Sigmoid colon (tissue), 7 donors: ENCODE data around the gene BEX4. TPM values are rescaled to one million over a fixed set of nuclear protein-coding genes. Genes with fewer than 3 reads are reported as not detected.
A peak's percentile ranks its signal among the peaks of the same experiment; 100 is the strongest.

Source experiments
- DNase-seq: peaks from one replicate; pipeline ENCODE4 v3.0.0-alpha.2; 2019
- H3K27ac ChIP-seq, 4 donors: fragments of 200-600 bp; sonication (generic); one replicate each; pipeline ENCODE4 v1.5.1; 2016 to 2019; ENCODE audit warnings: mild to moderate bottlenecking in 1 of 4
- H3K27me3 ChIP-seq, 3 donors: fragments of 200-600 bp; sonication (generic); one replicate each; pipeline ENCODE4 v1.5.1; 2019; ENCODE audit warnings: mild to moderate bottlenecking in 1 of 3
- H3K36me3 ChIP-seq, 4 donors: fragments of 200-600 bp; sonication (generic); one replicate each; pipeline ENCODE4 v1.5.1; 2016 to 2019
- H3K4me1 ChIP-seq, 4 donors: fragments of 200-600 bp; sonication (generic); one replicate each; pipeline ENCODE4 v1.5.1; 2017 to 2019
- H3K4me3 ChIP-seq, 4 donors: fragments of 200-600 bp; sonication (generic); one replicate each; pipeline ENCODE4 v1.5.1; 2017 to 2019; ENCODE audit warnings: mild to moderate bottlenecking in 2 of 4, moderate library complexity in 1 of 4
- H3K9me3 ChIP-seq, 4 donors: fragments of 200-600 bp in 3 of 4; sonication (generic) in 3 of 4; one replicate each; pipeline versions ENCODE4 v1.5.1 to v1.6.1; 2013 to 2019
- EP300 ChIP-seq, 4 donors: sonication (generic); formaldehyde crosslinking; IDR thresholded peaks; one replicate each; pipeline ENCODE4 v1.6.1; 2017; ENCODE audit warnings: antibody characterized with exemption in 4 of 4
- POLR2A ChIP-seq, 2 donors: fragments of 450-650 bp; IDR thresholded peaks; one replicate each; pipeline ENCODE4 v1.6.1; 2016; ENCODE audit warnings: antibody characterized with exemption in 2 of 2, mild to moderate bottlenecking in 2 of 2, moderate library complexity in 2 of 2
- POLR2AphosphoS5 ChIP-seq, 4 donors: sonication (generic); formaldehyde crosslinking; IDR thresholded peaks; one replicate each; pipeline ENCODE4 v1.6.1; 2017; ENCODE audit warnings: antibody characterized with exemption in 4 of 4
- WGBS, 2 donors: extraction: QIAGEN DNeasy Blood & Tissue Kit; methylation state at CpG; one replicate each; pipeline ENCODE4 v1.1.7; 2013; 5-methylcytosine and 5-hydroxymethylcytosine counted together
- intact Hi-C: fragments of 100-400 bp; cut with DNase I; formaldehyde crosslinking; loops from one replicate; pipeline ENCODE4 v1.15.1; 2023
- polyA plus RNA-seq, 3 donors: library from polyadenylated mRNA; stranded (reverse); fragments of 200-250 nt; gene quantifications; one replicate each; pipeline ENCODE4 v1.2.3, GENCODE V29; 2013
- total RNA-seq, 4 donors: library from RNA; depleted of rRNA; stranded (reverse); fragments of >200 nt; gene quantifications; one replicate each; pipeline ENCODE4 v1.1.0, GENCODE V29; 2016
- TF ChIP-seq, protein P1 (sequence below), 4 experiments: fragments of 450-650 bp in 3 of 4; fragments of 200-600 bp in 1 of 4; IDR thresholded peaks; one replicate each; pipeline ENCODE4 v1.5.1; 2016 to 2019; ENCODE audit warnings: antibody characterized with exemption in 4 of 4, mild to moderate bottlenecking in 3 of 4, moderate library complexity in 2 of 4
- donor health status: healthy with polysubstance abuse.
- donor health status: Bipolar disorder and iron deficiency.
- donor health status: healthy.

The BEX4 gene
- total and polyA plus RNA-seq, 7 donors, result 31.5 to 86.6 (median 45.6) TPM

DNA sequence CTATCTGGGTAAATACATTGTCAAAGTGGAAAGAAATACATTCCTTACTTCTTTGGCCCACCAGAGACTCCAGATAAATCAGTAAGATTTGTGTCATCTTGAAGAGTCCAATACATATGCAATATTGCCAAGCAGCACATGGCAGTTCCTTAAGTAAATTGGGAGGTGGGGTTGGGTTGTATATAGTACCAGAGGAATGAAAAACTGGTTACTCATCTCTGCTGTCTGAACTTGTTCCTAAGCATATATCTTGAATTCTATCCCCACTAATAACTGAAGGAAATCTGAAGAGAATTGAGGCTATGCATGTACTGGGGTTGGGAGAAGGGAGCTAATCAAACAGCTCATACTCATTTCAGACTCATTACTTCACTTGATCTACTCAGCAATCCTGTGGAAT is 25.2 kb downstream of the BEX4 start:
- intact Hi-C loops, result no loop called here
- no peak for DNase-seq
- Histone ChIP-seq H3K4me1 (no peaks in the 10 kb centered on the region), H3K4me3 (no peak overlapping the region), H3K36me3 (no peaks in the 10 kb centered on the region), H3K27me3 (no peaks in the 10 kb centered on the region), H3K9me3 (no peaks in the 10 kb centered on the region), H3K27ac (no peak overlapping the region)
- TF ChIP-seq, protein P1, sequence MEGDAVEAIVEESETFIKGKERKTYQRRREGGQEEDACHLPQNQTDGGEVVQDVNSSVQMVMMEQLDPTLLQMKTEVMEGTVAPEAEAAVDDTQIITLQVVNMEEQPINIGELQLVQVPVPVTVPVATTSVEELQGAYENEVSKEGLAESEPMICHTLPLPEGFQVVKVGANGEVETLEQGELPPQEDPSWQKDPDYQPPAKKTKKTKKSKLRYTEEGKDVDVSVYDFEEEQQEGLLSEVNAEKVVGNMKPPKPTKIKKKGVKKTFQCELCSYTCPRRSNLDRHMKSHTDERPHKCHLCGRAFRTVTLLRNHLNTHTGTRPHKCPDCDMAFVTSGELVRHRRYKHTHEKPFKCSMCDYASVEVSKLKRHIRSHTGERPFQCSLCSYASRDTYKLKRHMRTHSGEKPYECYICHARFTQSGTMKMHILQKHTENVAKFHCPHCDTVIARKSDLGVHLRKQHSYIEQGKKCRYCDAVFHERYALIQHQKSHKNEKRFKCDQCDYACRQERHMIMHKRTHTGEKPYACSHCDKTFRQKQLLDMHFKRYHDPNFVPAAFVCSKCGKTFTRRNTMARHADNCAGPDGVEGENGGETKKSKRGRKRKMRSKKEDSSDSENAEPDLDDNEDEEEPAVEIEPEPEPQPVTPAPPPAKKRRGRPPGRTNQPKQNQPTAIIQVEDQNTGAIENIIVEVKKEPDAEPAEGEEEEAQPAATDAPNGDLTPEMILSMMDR (IDR thresholded peaks at IDR 0.05), result no peak
- TF ChIP-seq POLR2AphosphoS5 (IDR thresholded peaks at IDR 0.05), result no peak
- no peak for TF ChIP-seq EP300 (IDR thresholded peaks at IDR 0.05)
- no peak for TF ChIP-seq POLR2A (IDR thresholded peaks at IDR 0.05)

DNA sequence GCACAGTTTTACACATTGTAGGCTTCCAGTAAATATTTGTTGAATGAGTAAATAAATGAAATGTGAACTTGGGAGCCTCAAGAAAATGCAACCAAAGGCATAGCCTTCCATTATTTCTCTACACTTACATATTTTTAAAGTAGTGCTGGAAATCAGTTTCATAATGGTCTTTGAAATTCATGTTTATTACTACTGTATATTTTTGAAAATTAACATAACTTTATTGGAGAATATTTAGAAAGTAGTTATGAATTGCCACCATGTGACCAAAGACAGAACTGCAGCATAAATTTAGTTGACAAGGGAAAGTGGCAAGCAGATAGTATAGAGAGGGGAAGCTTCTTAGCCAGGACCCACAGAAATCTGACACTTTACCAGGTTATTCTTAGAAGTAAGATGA is 33.6 kb downstream of the BEX4 start:
- Histone ChIP-seq H3K27ac (no peak overlapping the region), H3K4me3 (no peak overlapping the region), H3K36me3 (peaks cover 0 to 5% (median 0%) of the 10 kb centered on the region in 4 donors), H3K4me1 (no peaks in the 10 kb centered on the region), H3K27me3 (no peaks in the 10 kb centered on the region), H3K9me3 (no peaks in the 10 kb centered on the region)
- TF ChIP-seq, protein P1 (IDR thresholded peaks at IDR 0.05), result peak in 2 of 4 experiments; percentile 7 to 30
- no peak for TF ChIP-seq POLR2A (IDR thresholded peaks at IDR 0.05)
- no peak for TF ChIP-seq POLR2AphosphoS5 (IDR thresholded peaks at IDR 0.05)
- no peak for TF ChIP-seq EP300 (IDR thresholded peaks at IDR 0.05)
- intact Hi-C loops, result no loop called here
- no peak for DNase-seq

DNA sequence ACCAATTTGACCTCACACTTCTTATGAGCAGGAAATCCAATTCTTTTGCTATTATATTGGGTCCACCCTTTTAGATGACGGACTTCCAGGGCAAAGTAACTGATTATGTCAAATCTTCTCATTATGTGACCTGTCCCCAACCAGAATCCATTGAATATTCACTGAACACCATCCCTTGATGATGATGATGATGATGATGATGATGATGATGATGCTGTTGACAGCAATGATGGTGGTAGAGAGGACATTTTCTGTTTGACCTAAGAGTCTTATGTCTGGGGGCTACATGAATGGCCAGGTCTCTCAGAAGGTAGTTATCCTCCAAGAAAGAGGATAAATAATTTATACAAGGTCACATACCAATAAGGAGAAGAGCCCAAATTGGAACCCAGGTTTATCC is 34.9 kb downstream of the BEX4 start:
- Histone ChIP-seq H3K9me3 (no peaks in the 10 kb centered on the region), H3K4me3 (no peak overlapping the region), H3K27me3 (no peaks in the 10 kb centered on the region), H3K4me1 (no peaks in the 10 kb centered on the region), H3K36me3 (peaks cover 0 to 5% (median 0%) of the 10 kb centered on the region in 4 donors), H3K27ac (no peak overlapping the region)
- TF ChIP-seq, protein P1 (IDR thresholded peaks at IDR 0.05), result no peak
- no peak for TF ChIP-seq POLR2AphosphoS5 (IDR thresholded peaks at IDR 0.05)
- no peak for TF ChIP-seq POLR2A (IDR thresholded peaks at IDR 0.05)
- no peak for TF ChIP-seq EP300 (IDR thresholded peaks at IDR 0.05)
- DNase-seq, result no peak
- intact Hi-C loops, result loop anchor here (5.0 kb wide), 1 partner anchor 77 kb away; no protein-coding TSS in a partner anchor
- 74 to 93% methylated on average over 1 of the region's 1 CpG for WGBS, 2 donors

DNA sequence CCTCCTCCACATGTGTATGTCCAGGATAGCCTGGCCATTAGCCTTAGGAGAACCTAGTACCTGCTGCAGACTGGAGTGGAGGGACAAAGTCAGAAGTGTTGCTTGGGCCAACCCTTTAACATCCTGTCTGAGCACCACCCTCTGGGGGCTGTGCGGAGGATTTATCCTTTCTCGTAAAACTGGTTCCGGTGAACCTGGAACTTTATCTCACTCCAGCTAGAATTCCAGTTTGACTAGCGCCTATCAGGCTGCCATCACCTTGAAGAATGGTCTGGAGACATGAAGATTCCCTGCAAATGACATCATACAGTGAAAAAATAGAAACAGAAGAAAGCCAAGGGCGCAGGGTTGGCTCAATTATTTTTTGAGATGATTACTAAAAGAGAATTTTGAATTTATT is 36.1 kb downstream of the BEX4 start:
- DNase-seq, result no peak
- H3K36me3 ChIP-seq, result peaks cover 0 to 5% (median 0%) of the 10 kb centered on the region in 4 donors
- H3K27ac ChIP-seq, result no peak overlapping the region
- no peaks in the 10 kb centered on the region for H3K9me3 ChIP-seq
- H3K27me3 ChIP-seq, result no peaks in the 10 kb centered on the region
- intact Hi-C loops, result loop anchor here (5.0 kb wide), 1 partner anchor 76 kb away; no protein-coding TSS in a partner anchor
- no peaks in the 10 kb centered on the region for H3K4me1 ChIP-seq
- WGBS, 2 donors, result 48 to 75% methylated on average over 5 of the region's 5 CpGs
- H3K4me3 ChIP-seq, result no peak overlapping the region
- TF ChIP-seq POLR2AphosphoS5 (IDR thresholded peaks at IDR 0.05) (no peak), POLR2A (IDR thresholded peaks at IDR 0.05) (no peak), EP300 (IDR thresholded peaks at IDR 0.05) (no peak)
- TF ChIP-seq, protein P1 (IDR thresholded peaks at IDR 0.05), result no peak

DNA sequence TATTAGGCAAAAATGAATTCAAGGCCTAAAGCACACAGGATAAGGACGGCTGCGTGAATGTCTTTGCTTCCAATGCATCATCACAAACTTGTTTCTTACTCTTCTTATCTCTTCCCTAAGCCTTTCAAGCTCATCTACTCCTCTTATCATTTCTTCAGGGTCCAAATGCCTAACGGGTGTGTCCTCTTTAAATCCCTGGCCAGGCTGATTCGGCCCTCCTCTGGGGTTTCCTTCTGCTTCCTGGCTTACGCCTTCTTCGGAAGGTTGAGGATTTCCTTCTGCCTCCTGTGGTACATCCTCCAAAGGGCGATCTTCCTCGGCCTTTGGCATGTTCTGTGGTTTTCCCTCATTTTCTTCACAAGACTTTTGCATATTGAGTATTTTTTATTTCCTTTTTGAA is 38.7 kb downstream of the BEX4 start:
- no peaks in the 10 kb centered on the region for H3K4me1 ChIP-seq
- intact Hi-C loops, result loop anchor here (2.0 to 5.0 kb wide), 2 partner anchors 43 to 74 kb away; no protein-coding TSS in a partner anchor
- H3K36me3 ChIP-seq, result peaks cover 0 to 5% (median 0%) of the 10 kb centered on the region in 4 donors
- H3K4me3 ChIP-seq, result peak overlapping the region; percentile 45 to 66 (median 59)
- H3K9me3 ChIP-seq, result no peaks in the 10 kb centered on the region
- no peak for TF ChIP-seq POLR2AphosphoS5 (IDR thresholded peaks at IDR 0.05)
- TF ChIP-seq EP300 (IDR thresholded peaks at IDR 0.05), result no peak
- TF ChIP-seq, protein P1 (IDR thresholded peaks at IDR 0.05), result no peak
- no peak for TF ChIP-seq POLR2A (IDR thresholded peaks at IDR 0.05)
- peak overlapping the region; percentile 79 to 89 (median 86) for H3K27ac ChIP-seq
- no peaks in the 10 kb centered on the region for H3K27me3 ChIP-seq
- no peak for DNase-seq
- WGBS, 2 donors, result 34% methylated on average over 8 of the region's 8 CpGs
